Measurements from ENCODE around the gene KRTAP4-16. TPM values are rescaled to one million over a fixed set of nuclear protein-coding genes. Genes with fewer than 3 reads are reported as not detected.

KRTAP4-16 gene
- total RNA-seq, 1 experiment from 2014 or later = not detected

GRCh38 chr17:41067281-41067680 lies 34.7 kb downstream of the KRTAP4-16 start:
- Histone ChIP-seq H3K9ac (ENCODE audit: extremely low read depth, insufficient read length, low read length) (no peak overlapping the region), H3K79me2 (ENCODE audit: insufficient read depth, low read length) (no peaks in the 10 kb centered on the region), H3K23me2 (ENCODE audit: insufficient read length, low read depth, low read length, poor library complexity, severe bottlenecking) (no peaks in the 10 kb centered on the region), H3K56ac (ENCODE audit: insufficient read length, low read depth, low read length) (no peak overlapping the region), H3K79me1 (ENCODE audit: insufficient read depth, low read depth, low read length, poor library complexity, severe bottlenecking) (no peaks in the 10 kb centered on the region), H3K18ac (ENCODE audit: insufficient read length, low read depth, low read length) (no peak overlapping the region), H3K27me3 (ENCODE audit: insufficient read depth, low read length) (no peaks in the 10 kb centered on the region), H2AFZ (ENCODE audit: low read length) (no peak overlapping the region), H4K20me1 (ENCODE audit: control insufficient read depth, insufficient read depth, insufficient read length) (no peaks in the 10 kb centered on the region), H4K91ac (ENCODE audit: insufficient read length, low read depth, low read length) (no peak overlapping the region), H3K4me1 (ENCODE audit: insufficient read depth, low read length) (no peaks in the 10 kb centered on the region), H3K23ac (ENCODE audit: insufficient read length, low read depth, low read length) (no peak overlapping the region), H2BK5ac (ENCODE audit: insufficient read length, low read length) (no peak overlapping the region), H2BK20ac (ENCODE audit: low read depth, low read length, poor library complexity, severe bottlenecking) (no peak overlapping the region), H3K27ac (ENCODE audit: insufficient read length, low read depth, low read length) (no peak overlapping the region), H2BK12ac (ENCODE audit: insufficient read length, low read depth, low read length) (no peak overlapping the region), H2AK5ac (ENCODE audit: insufficient read length, low read length) (no peak overlapping the region), H3K9me3 (ENCODE audit: control insufficient read depth, low read depth, low read length) (no peaks in the 10 kb centered on the region), H3K4me2 (ENCODE audit: insufficient read depth, insufficient read length, low read length) (no peak overlapping the region), H2BK120ac (ENCODE audit: low read depth, low read length, poor library complexity, severe bottlenecking) (no peak overlapping the region), H4K8ac (replicated peaks; ENCODE audit: insufficient read length, low read depth, low read length) (no peak overlapping the region), H3T11ph (ENCODE audit: low read length) (no peak overlapping the region), H3K4ac (ENCODE audit: low read depth, low read length) (no peak overlapping the region), H4K5ac (ENCODE audit: insufficient read length, low read depth, low read length) (no peak overlapping the region), H2BK15ac (ENCODE audit: low read depth, low read length) (no peak overlapping the region), H3K14ac (ENCODE audit: insufficient read depth, low read length) (no peak overlapping the region)
- TF ChIP-seq, protein P1, sequence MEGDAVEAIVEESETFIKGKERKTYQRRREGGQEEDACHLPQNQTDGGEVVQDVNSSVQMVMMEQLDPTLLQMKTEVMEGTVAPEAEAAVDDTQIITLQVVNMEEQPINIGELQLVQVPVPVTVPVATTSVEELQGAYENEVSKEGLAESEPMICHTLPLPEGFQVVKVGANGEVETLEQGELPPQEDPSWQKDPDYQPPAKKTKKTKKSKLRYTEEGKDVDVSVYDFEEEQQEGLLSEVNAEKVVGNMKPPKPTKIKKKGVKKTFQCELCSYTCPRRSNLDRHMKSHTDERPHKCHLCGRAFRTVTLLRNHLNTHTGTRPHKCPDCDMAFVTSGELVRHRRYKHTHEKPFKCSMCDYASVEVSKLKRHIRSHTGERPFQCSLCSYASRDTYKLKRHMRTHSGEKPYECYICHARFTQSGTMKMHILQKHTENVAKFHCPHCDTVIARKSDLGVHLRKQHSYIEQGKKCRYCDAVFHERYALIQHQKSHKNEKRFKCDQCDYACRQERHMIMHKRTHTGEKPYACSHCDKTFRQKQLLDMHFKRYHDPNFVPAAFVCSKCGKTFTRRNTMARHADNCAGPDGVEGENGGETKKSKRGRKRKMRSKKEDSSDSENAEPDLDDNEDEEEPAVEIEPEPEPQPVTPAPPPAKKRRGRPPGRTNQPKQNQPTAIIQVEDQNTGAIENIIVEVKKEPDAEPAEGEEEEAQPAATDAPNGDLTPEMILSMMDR (conservative IDR thresholded peaks at IDR 0.05) = no peak
- H3K27ac Mint-ChIP-seq = no peak overlapping the region
- no peaks in the 10 kb centered on the region for H3K36me3 Mint-ChIP-seq (ENCODE audit: insufficient read depth in 1 of 3, low read depth in 3 of 3)
- H3K9me3 Mint-ChIP-seq = no peaks in the 10 kb centered on the region
- no peaks in the 10 kb centered on the region for H3K27me3 Mint-ChIP-seq (ENCODE audit: low read depth)
- no peak overlapping the region for H3K4me3 Mint-ChIP-seq
- no peak for DNase-seq
- H3K4me1 Mint-ChIP-seq = 0 out of 4 replicates have a peak, but pooled peaks cover 0 to 5% of the 10 kb centered on the region in 2 experiments
